ENCODE measurements around the gene RFX2. TPM values are rescaled to one million over a fixed set of nuclear protein-coding genes. Genes with fewer than 3 reads are reported as not detected.
A peak's percentile ranks its signal among the peaks of the same experiment; 100 is the strongest.

Gene RFX2
- 10 to 100 TPM; 25.5 to 49.9 (median 32.8) TPM for total RNA-seq

DNA sequence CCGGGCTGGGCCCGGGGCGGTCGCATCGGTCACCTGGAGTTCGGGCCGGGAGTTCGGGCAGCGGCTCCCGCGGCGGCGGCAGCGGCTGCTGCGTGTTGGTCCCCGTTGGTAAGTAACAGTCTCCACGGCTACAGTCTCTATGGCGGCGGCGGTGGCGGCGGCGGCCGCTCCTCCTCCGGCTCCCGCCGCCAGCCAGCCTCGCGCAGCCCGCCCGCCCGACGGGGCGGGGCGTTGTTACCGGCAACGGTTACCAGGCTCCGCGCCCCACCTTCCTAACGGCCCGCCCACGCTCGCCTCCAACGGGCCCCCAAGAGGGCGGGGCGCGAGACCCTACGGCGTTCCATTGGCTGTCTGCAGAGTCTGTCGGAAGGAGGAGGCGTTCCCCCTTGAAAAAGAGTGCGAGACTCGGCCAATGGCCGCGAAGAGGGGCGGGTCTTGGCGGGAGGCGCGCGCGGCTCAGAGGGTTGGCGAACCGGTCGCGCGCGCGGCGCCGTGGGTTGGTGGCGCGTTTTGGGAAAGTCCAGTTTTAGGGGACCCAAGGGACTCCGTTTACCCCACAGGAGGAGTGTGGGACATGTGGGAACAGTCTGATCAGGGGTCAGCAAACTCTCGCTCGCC lies at the start of gene RFX2:
Gene RFX2, minus strand, starts transcription at position 141 of the 618 bp plus-strand sequence. CDS start 63,004 bp downstream, outside the sequence.
- Histone ChIP-seq H3K4me1 (peaks cover 6 to 34% (median 32%) of the 10 kb centered on the region in 4 donors), H3K9me3 (no peaks in the 10 kb centered on the region), H3K27me3 (no peaks in the 10 kb centered on the region), H3K27ac (replicated peaks in 1 of 4) (peak within 1 kb of the TSS; percentile 89 to 96 (median 91)), H3K36me3 (no peaks in the 10 kb centered on the region), H3K4me3 (peak within 1 kb of the TSS; percentile 77 to 97 (median 96))
- intact Hi-C loops (cut with DNase I) = no loop called here
- DNase-seq (ENCODE audit: extremely low spot score) = peak; percentile 99
- 0% methylated on average over 26 of the region's 75 CpGs for WGBS
- TF ChIP-seq, protein P1, sequence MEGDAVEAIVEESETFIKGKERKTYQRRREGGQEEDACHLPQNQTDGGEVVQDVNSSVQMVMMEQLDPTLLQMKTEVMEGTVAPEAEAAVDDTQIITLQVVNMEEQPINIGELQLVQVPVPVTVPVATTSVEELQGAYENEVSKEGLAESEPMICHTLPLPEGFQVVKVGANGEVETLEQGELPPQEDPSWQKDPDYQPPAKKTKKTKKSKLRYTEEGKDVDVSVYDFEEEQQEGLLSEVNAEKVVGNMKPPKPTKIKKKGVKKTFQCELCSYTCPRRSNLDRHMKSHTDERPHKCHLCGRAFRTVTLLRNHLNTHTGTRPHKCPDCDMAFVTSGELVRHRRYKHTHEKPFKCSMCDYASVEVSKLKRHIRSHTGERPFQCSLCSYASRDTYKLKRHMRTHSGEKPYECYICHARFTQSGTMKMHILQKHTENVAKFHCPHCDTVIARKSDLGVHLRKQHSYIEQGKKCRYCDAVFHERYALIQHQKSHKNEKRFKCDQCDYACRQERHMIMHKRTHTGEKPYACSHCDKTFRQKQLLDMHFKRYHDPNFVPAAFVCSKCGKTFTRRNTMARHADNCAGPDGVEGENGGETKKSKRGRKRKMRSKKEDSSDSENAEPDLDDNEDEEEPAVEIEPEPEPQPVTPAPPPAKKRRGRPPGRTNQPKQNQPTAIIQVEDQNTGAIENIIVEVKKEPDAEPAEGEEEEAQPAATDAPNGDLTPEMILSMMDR (IDR thresholded peaks at IDR 0.05) = no peak
- TF ChIP-seq POLR2AphosphoS5 (IDR thresholded peaks at IDR 0.05) = peak; percentile 73 to 92
- TF ChIP-seq EP300 (IDR thresholded peaks at IDR 0.05) = no peak
- TF ChIP-seq POLR2A (IDR thresholded peaks at IDR 0.05; ENCODE audit: low read depth) = peak; percentile 40

DNA sequence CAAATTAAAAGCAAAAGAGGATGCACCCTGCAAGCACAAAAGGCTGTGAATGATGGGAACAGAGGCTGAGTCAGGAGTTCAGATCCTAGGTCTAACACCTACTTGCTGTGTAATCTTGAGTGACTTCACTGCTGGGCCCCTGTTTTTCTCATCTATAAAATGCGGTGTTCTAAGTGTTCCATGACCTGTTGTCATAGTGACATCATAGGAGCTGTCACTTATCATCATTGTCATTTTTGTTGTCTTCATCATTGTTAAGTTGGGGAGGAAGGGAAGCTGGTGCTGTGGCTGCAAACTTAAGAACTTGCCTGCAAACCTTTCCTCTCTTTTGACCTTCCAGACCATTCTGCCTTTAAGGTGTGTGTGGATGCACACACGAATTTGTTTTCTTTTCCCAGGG lies 45.7 kb upstream of the RFX2 start:
- DNase-seq (ENCODE audit: extremely low spot score) = no peak
- H3K9me3 ChIP-seq = peaks cover 0 to 13% (median 10%) of the 10 kb centered on the region in 4 donors
- 55% methylated on average over 2 of the region's 2 CpGs for WGBS
- H3K4me1 ChIP-seq = no peaks in the 10 kb centered on the region
- H3K36me3 ChIP-seq = no peaks in the 10 kb centered on the region
- H3K4me3 ChIP-seq = no peak overlapping the region
- intact Hi-C loops (cut with DNase I) = no loop called here
- TF ChIP-seq POLR2AphosphoS5 (IDR thresholded peaks at IDR 0.05) (no peak), POLR2A (IDR thresholded peaks at IDR 0.05; ENCODE audit: low read depth) (no peak)
- TF ChIP-seq, protein P1 (IDR thresholded peaks at IDR 0.05) = no peak
- no peak overlapping the region for H3K27ac ChIP-seq (replicated peaks in 1 of 4)
- no peaks in the 10 kb centered on the region for H3K27me3 ChIP-seq

DNA sequence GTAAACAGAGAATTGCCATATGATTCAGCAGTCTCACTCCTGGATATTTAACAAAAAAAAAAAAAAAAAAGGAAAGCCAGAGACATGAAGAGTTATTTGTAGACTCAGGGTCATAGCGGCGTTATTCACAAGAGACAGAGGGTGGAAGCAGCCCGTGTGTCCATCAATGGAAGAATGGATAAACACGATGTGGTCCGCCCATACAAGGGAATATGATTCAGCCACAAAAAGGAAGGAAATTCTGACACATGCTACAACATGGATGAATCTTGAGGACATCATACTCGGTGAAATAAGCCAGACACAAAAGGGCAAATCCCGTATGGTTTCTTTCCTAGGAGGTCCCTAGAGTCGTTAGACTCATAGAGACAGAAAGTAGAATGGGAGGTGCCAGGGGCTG lies 40.0 kb upstream of the RFX2 start:
- WGBS = 59% methylated on average over 8 of the region's 8 CpGs

DNA sequence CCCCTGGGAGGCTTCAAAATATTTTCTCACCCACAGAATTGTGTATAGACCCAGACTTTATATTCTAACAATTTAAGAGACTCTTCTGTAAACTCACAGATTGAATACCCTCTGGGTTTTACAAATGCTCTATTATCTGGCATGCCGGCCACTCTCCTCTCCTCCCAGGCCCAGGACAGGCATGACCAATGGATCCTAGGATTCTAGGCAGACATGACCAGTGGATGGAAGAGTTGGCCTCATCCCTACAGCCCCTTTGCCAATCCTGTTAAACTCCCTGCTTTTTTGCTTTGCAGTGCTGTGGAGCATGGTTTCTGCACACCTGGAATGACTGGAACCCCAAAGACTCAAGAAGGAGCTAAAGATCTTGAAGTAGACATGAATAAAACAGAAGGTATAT lies 30.9 kb upstream of the RFX2 start:
- intact Hi-C loops (cut with DNase I) = no loop called here
- Histone ChIP-seq H3K9me3 (no peaks in the 10 kb centered on the region), H3K4me3 (no peak overlapping the region), H3K27me3 (no peaks in the 10 kb centered on the region), H3K4me1 (no peaks in the 10 kb centered on the region), H3K36me3 (no peaks in the 10 kb centered on the region), H3K27ac (replicated peaks in 1 of 4) (no peak overlapping the region)
- TF ChIP-seq EP300 (IDR thresholded peaks at IDR 0.05) = no peak
- TF ChIP-seq POLR2AphosphoS5 (IDR thresholded peaks at IDR 0.05) = no peak
- TF ChIP-seq, protein P1 (IDR thresholded peaks at IDR 0.05) = no peak
- no peak for TF ChIP-seq POLR2A (IDR thresholded peaks at IDR 0.05; ENCODE audit: low read depth)
- 93% methylated on average over 1 of the region's 1 CpG for WGBS
- DNase-seq (ENCODE audit: extremely low spot score) = no peak

More for the DNA sequence above, 40.0 kb upstream of the RFX2 start:
- DNase-seq (ENCODE audit: extremely low spot score) = no peak
- TF ChIP-seq EP300 (IDR thresholded peaks at IDR 0.05) (no peak), POLR2AphosphoS5 (IDR thresholded peaks at IDR 0.05) (peak; percentile 13 to 58)
- intact Hi-C loops (cut with DNase I) = no loop called here
- peak overlapping the region; percentile 27 to 58 (median 30) for H3K27ac ChIP-seq (replicated peaks in 1 of 4)
- H3K9me3 ChIP-seq = peaks cover 0 to 8% (median 7%) of the 10 kb centered on the region in 4 donors
- no peak overlapping the region for H3K4me3 ChIP-seq
- no peaks in the 10 kb centered on the region for H3K27me3 ChIP-seq
- peaks cover 0 to 5% (median 0%) of the 10 kb centered on the region in 4 donors for H3K4me1 ChIP-seq
- H3K36me3 ChIP-seq = no peaks in the 10 kb centered on the region

DNA sequence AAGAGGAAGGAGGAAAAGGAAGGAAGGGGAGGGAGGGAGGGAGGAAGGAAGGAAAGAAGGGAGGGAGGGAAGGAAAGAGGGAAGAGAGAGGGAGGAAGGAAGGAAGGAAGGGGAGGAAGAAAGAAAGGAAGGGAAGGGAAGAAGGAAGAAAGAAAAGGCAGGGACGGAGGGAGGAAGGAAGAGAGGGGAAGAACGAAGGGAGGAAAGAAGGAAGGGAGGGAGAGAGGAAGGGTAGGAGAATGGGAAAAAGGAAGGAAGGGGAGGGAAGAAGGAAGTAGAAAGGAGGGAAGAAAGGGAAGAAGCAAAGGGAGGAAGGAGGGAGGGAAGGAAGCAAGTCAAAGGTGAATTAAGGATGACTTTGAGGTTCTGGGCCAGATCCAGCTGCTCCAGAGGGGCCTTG lies 28.2 kb upstream of the RFX2 start:
- intact Hi-C loops (cut with DNase I) = no loop called here
- TF ChIP-seq POLR2A (IDR thresholded peaks at IDR 0.05; ENCODE audit: low read depth) = no peak
- no peak overlapping the region for H3K27ac ChIP-seq (replicated peaks in 1 of 4)
- 84% methylated on average over 2 of the region's 2 CpGs for WGBS
- no peaks in the 10 kb centered on the region for H3K36me3 ChIP-seq
- H3K4me3 ChIP-seq = no peak overlapping the region
- no peaks in the 10 kb centered on the region for H3K4me1 ChIP-seq
- no peaks in the 10 kb centered on the region for H3K27me3 ChIP-seq
- H3K9me3 ChIP-seq = no peaks in the 10 kb centered on the region
- no peak for DNase-seq (ENCODE audit: extremely low spot score)

DNA sequence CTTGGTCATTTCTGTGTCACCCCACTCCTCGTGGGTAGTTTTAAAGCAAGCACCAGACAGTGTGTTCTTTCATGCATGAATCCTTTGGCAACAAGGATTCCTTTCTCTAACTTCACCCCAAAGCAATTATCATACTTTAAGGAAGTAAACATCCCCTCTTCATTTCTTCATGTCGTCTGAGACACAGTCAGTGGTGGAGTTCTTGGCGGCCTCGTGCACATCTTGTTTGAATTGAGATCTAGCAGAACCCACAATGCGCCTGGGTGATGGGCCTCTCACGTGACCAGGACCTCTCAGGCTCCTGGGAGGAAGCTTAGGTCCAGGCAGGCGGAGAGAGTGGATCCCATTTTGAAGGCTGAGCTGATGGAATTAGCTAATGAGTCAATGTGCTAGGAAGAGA lies 27.8 kb upstream of the RFX2 start:
- no peaks in the 10 kb centered on the region for H3K27me3 ChIP-seq
- no peaks in the 10 kb centered on the region for H3K4me1 ChIP-seq
- H3K9me3 ChIP-seq = no peaks in the 10 kb centered on the region
- H3K27ac ChIP-seq (replicated peaks in 1 of 4) = no peak overlapping the region
- H3K36me3 ChIP-seq = no peaks in the 10 kb centered on the region
- H3K4me3 ChIP-seq = no peak overlapping the region
- DNase-seq (ENCODE audit: extremely low spot score) = no peak
- WGBS = 70% methylated on average over 7 of the region's 7 CpGs
- TF ChIP-seq POLR2A (IDR thresholded peaks at IDR 0.05; ENCODE audit: low read depth) = no peak
- TF ChIP-seq, protein P1 (IDR thresholded peaks at IDR 0.05) = no peak
- no peak for TF ChIP-seq EP300 (IDR thresholded peaks at IDR 0.05)
- no peak for TF ChIP-seq POLR2AphosphoS5 (IDR thresholded peaks at IDR 0.05)
- intact Hi-C loops (cut with DNase I) = no loop called here
